HG02840 (cell line): ENCODE measurements around the gene SLIT1.

Experiments
- ATAC-seq: cut with Tn5 transposase; IDR thresholded peaks from one replicate; pipeline ENCODE4 v1.9.1; 2021; ENCODE audit warnings: mild to moderate bottlenecking, moderate library complexity, moderate number of reproducible peaks; ENCODE audit not compliant: unreplicated experiment, low FRiP score

The SLIT1 gene

GRCh38 chr10:97185326-97186058, at the start of gene SLIT1:
TSS of gene SLIT1 (minus strand) at chr10:97185959. CDS start at chr10:97185674, 285 bp downstream.
- no peak for ATAC-seq

GRCh38 chr10:97235353-97235752, 49.6 kb upstream of the SLIT1 start:
- no peak for ATAC-seq

GRCh38 chr10:97234400-97234799, 48.6 kb upstream of the SLIT1 start:
- no peak for ATAC-seq

GRCh38 chr10:97230146-97230545, 44.4 kb upstream of the SLIT1 start:
- no peak for ATAC-seq

GRCh38 chr10:97229322-97230015, 43.7 kb upstream of the SLIT1 start:
- ATAC-seq: no peak

DNA sequence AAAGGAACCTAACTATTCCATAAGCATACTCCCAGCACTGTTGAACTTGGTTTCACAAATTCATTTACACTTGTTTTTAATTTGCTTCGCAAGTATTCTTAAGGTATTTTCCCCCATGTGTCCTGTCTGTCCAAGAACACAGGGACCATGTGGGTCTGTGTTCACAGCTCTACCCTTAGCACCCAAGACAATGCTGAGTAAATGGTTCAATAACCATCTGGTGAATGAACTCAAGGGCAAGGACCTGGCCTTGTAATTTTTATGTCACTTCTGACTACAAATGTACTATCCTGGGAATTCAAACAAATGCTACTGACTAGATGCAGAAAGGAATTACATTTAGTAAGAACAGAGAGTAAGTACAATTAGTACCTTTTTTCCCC, 43.0 kb upstream of the SLIT1 start:
- ATAC-seq: no peak

- no peak for ATAC-seq
These were observed 42.5 kb upstream of the SLIT1 start for GRCh38 chr10:97228130-97228774.

DNA sequence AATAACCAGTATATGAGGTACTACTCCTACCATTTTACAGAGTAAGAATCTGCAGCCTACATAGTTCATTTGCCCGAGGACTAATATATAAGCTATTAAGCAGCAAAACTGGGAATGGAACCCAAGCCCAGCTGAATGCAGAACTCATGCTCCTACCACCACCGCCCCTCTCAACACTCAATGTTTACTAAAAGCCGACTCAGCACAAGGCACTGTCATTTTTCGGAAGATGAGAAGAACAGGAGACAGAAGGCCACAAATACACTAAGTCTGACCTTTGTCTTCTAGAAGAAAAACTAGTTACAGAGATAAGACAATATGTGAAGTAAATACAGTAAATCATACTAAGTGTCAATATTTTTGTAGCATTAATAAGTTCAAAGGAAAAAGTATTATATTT, 40.6 kb upstream of the SLIT1 start:
- no peak for ATAC-seq

- ATAC-seq: no peak
These were observed 39.0 kb upstream of the SLIT1 start for GRCh38 chr10:97224483-97225435.

DNA sequence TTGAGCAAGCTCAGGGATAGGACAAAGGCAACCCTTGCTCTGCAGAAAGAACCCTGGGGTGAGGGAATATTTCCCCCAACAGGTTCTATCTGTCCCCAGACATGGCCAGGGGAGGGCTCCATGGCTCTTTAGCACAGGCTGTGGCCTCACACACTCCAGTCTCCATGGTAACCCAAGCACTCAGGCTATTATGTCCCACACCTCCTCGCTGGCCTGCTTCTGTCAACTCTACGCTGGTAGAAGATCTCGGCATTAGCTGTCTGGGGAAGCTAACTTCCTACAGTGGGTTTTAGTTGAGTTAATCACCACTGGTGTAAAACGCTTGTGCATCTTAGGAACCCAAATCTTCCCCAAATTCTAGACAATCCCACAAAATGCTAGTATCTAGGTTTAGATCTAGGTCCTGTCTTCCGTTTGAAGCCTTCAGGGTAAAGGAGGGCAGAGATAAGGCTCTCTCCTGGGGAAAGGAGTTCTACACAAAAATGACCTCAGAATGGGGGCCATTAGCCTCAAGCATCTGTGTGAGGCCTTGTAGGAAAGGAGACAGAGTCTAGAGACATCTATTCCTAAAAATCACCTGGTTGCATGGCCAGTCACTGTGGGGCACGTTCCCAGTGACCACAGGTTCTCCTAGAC, 36.7 kb upstream of the SLIT1 start:
- ATAC-seq: no peak

DNA sequence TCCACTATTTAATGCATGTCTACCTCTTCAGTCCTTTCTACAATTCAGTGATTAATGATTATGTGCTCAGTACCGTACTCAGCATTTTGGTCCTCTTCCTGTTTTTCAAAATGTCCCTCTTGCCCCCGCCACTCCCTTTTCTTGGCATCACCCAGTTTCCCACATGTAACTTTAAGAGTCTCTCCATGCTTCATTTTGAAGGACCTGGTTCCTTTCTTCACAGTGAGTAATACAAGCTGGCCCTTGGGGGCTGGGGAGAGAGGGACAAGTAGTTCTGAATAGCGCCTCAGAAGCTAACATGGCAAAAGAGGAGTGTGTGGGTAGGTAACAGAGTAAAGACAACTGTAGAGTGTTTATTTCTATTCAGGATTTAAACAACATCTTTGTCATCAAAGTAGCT, 34.6 kb upstream of the SLIT1 start:
- no peak for ATAC-seq

- no peak for ATAC-seq
These were observed 31.5 kb upstream of the SLIT1 start for GRCh38 chr10:97217299-97217698.

DNA sequence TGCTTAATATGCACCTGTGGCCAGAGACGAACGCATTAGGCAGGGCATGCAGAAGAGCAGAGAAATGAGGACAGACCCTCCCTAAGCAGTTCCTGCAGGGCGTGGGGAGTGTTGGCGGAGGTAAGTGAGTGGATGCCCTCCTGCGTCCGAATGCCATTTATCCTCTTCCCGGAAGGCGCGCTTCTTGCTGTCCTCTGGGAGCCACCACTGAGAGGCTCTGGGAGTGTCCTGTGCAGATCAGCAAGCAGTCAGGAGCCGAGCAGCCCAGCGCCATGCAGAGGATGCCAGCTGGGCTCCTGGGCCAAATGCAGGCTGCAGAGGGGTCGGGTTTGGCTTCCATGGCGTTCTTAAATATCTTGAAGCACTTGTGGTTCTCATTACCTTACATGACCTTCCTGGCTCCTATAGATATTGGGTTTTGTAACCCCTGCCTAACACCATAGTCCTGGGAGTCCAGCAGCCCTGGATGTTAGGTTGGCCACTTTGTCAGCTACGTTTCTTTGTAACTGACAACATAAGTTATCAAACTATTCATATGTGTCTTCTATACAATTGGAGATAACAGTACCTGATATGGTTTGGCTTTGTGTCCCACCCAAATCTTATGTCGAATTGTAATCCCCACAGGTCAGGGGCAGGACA, 30.0 kb upstream of the SLIT1 start:
- no peak for ATAC-seq

DNA sequence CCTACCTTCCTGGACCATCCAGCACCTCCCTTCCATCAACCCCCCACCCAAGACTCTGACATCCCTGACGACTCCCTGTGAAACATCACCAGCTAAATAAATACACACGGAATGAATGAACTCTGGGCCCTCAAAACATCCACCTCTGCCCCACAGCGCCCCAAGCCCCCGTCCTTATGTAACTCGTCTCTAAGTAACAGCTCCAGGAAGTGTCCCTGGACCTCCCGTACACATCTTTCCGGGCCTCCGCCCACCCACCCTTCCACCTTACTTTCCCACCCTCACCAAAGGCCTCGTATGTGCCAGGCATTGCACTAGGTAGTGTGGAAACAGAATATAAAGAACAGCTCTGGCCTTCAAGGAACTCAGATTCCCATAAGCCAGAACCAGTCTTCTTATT, 27.7 kb upstream of the SLIT1 start:
- ATAC-seq: no peak

- no peak for ATAC-seq
These were observed 25.5 kb upstream of the SLIT1 start for GRCh38 chr10:97211229-97211628.

GRCh38 chr10:97210543-97210960, 24.8 kb upstream of the SLIT1 start:
- peak; percentile 58 for ATAC-seq

DNA sequence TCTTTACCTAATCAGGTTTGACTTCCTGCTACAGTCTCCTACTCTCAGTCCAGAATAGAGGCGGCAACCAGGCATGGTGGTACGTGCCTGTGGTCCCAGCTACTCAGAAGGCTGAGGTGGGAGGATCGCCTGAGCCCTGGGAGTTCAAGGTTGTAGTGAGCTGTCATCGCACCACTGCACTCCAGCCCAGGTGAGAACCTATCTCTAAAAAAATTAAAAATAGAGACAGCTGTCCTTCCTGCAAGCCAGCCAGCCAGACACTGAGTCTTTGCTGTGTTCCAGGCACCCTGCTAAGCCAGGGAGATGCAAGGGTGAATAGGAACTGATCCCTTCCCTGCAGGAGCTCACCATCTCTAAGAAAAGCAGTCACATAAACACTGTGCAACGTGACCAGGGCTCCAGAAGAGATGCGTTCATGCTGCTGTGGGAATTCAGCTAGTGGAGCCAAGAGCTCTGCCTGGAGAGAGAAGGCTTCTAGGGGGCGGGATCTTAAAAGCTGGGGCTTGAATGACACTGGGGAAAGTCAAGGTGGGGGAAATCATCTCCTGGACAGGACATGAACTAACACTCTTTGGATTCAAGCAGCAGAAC, 22.1 kb upstream of the SLIT1 start:
- ATAC-seq: no peak

DNA sequence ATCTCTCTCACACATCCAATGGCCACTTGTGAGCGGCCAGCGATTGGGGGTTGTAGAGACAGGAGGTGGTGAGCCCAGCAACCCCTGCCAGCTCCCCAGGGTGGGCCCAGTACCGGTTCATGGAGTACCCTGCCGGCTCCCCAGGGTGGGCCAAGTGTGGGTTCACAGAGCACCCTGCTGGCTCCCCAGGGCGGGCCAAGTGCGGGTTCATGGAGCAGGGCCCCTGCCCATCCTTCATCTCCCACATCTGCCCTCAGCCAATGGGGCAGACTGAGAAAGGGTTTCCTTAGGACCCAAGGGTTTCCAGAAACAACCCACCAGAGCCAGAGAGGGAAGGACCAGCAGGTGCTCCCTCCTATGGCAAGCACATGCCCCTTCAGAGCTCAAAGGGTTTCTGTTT, 21.4 kb upstream of the SLIT1 start:
- ATAC-seq: no peak
